Measurements from ENCODE around the gene NDFIP2.
"Not testable (repeated sequence)": the region's sequence is repeated elsewhere in the genome, so short reads cannot be mapped to it uniquely, and the experiment has no call there.

The NDFIP2 gene

GRCh38 chr13:79591493-79591892, 110.5 kb downstream of the NDFIP2 start:
- no peak for DNase-seq (ENCODE audit: low read depth in 2 of 2)

- no peak for DNase-seq (ENCODE audit: low read depth in 2 of 2)
Measured at GRCh38 chr13:79593121-79593520, 112.2 kb downstream of the NDFIP2 start.

- no peak for DNase-seq (ENCODE audit: low read depth in 2 of 2)
Measured at GRCh38 chr13:79593641-79594275, 112.8 kb downstream of the NDFIP2 start.

GRCh38 chr13:79600146-79600545, 119.2 kb downstream of the NDFIP2 start:
- DNase-seq (ENCODE audit: low read depth in 2 of 2): not testable (repeated sequence)

GRCh38 chr13:79602936-79603335, 122.0 kb downstream of the NDFIP2 start:
- no peak for DNase-seq (ENCODE audit: low read depth in 2 of 2)

GRCh38 chr13:79604752-79605151, 123.8 kb downstream of the NDFIP2 start:
- no peak for DNase-seq (ENCODE audit: low read depth in 2 of 2)
